K562 (cell line): ENCODE measurements around the gene RNASE4.

Experiments used
- E2F6 ChIP-seq, 2 experiments: IDR thresholded peaks; 2 replicates each; pipeline ENCODE4 v1.6.1; 2011; ENCODE audit warnings: borderline replicate concordance in 1 of 2, control low read depth in 1 of 2, low read depth in 1 of 2, low read length in 1 of 2, mild to moderate bottlenecking in 1 of 2, mixed read lengths in 1 of 2, moderate library complexity in 1 of 2; ENCODE audit not compliant: insufficient read depth in 1 of 2, insufficient read length in 1 of 2, poor library complexity in 1 of 2, severe bottlenecking in 1 of 2; ENCODE audit errors: extremely low read depth in 1 of 2
- TEAD4 ChIP-seq, 2 experiments: sonication (generic) in 1 of 2; formaldehyde crosslinking in 1 of 2; IDR thresholded peaks; 2 replicates each; pipeline versions ENCODE4 v1.6.1 to v1.8.0; 2012 to 2022; ENCODE audit warnings: borderline replicate concordance in 1 of 2, inconsistent platforms in 1 of 2, low read length in 1 of 2, mild to moderate bottlenecking in 1 of 2, missing genetic modification reagents in 1 of 2

- no peak for TF ChIP-seq E2F6 (IDR thresholded peaks at IDR 0.05; ENCODE audit: borderline replicate concordance in 1 of 2, extremely low read depth in 1 of 2, insufficient read depth in 1 of 2, insufficient read length in 1 of 2, low read depth in 1 of 2, low read length in 1 of 2, poor library complexity in 1 of 2, severe bottlenecking in 1 of 2)
- TF ChIP-seq TEAD4 (IDR thresholded peaks at IDR 0.05; ENCODE audit: low read length): no peak
- no peak for TF ChIP-seq TEAD4 (CRISPR knock-in tag; IDR thresholded peaks at IDR 0.05; ENCODE audit: borderline replicate concordance)
Observed at GRCh38 chr14:20732979-20733635, 48.7 kb downstream of the RNASE4 start.
